Astrocyte (in vitro differentiated cells and primary cell): ENCODE results near the gene PXK. TPM values are rescaled to one million over a fixed set of nuclear protein-coding genes. Genes with fewer than 3 reads are reported as not detected.

Experiments used
- DNase-seq: peaks from one replicate; pipeline ENCODE4 v3.0.0-alpha.2; 2010; ENCODE audit warnings: low read depth
- FAIRE-seq: peaks from 2 replicates; lab custom pipeline; 2011; peaks lifted over from hg19 to GRCh38; lab: Jason Lieb, UNC
- H2AFZ ChIP-seq: 2 replicates; pipeline ENCODE4 v1.6.0; 2012; ENCODE audit warnings: low read depth, low read length, inconsistent platforms
- H3K27ac ChIP-seq: 2 replicates; pipeline ENCODE4 v1.5.1; 2011; ENCODE audit warnings: low read depth, low read length, inconsistent platforms
- H3K27me3 ChIP-seq: 2 replicates; pipeline ENCODE4 v1.6.0; 2011; ENCODE audit warnings: low read length, inconsistent platforms; ENCODE audit not compliant: insufficient read depth
- H3K36me3 ChIP-seq: 2 replicates; pipeline ENCODE4 v1.5.1; 2011; ENCODE audit warnings: low read length, inconsistent platforms; ENCODE audit not compliant: insufficient read depth
- H3K4me1 ChIP-seq: 2 replicates; pipeline ENCODE4 v1.5.1; 2011; ENCODE audit warnings: low read length, inconsistent platforms; ENCODE audit not compliant: insufficient read depth
- H3K4me2 ChIP-seq: 2 replicates; pipeline ENCODE4 v1.6.0; 2012; ENCODE audit warnings: low read length, inconsistent platforms
- H3K4me3 ChIP-seq: 2 replicates; pipeline ENCODE4 v1.5.1; 2011; ENCODE audit warnings: low read depth, mild to moderate bottlenecking, low read length, inconsistent platforms; ENCODE audit not compliant: insufficient read depth
- H3K79me2 ChIP-seq: 2 replicates; pipeline ENCODE4 v1.6.0; 2012; ENCODE audit warnings: mild to moderate bottlenecking, low read length, inconsistent platforms; ENCODE audit not compliant: insufficient read depth
- H3K9ac ChIP-seq: 2 replicates; pipeline ENCODE4 v1.6.0; 2012; ENCODE audit warnings: mild to moderate bottlenecking, low read length, inconsistent platforms
- H3K9me3 ChIP-seq: 2 replicates; pipeline ENCODE4 v1.5.1; 2012; ENCODE audit warnings: low read depth, mild to moderate bottlenecking, low read length, inconsistent platforms; ENCODE audit not compliant: insufficient read depth
- H4K20me1 ChIP-seq: 2 replicates; pipeline ENCODE4 v1.6.0; 2012; ENCODE audit warnings: low read length, inconsistent platforms; ENCODE audit not compliant: insufficient read depth
- H3K27ac Mint-ChIP-seq: one replicate; pipeline ENCODE4 v1.8.0; 2021; ENCODE audit warnings: mild to moderate bottlenecking, mixed read lengths; ENCODE audit not compliant: unreplicated experiment
- H3K27me3 Mint-ChIP-seq: one replicate; pipeline ENCODE4 v1.8.0; 2021; ENCODE audit warnings: low read depth, mixed read lengths; ENCODE audit not compliant: unreplicated experiment
- H3K36me3 Mint-ChIP-seq: one replicate; pipeline ENCODE4 v1.8.0; 2021; ENCODE audit warnings: low read depth, mixed read lengths; ENCODE audit not compliant: unreplicated experiment
- H3K4me1 Mint-ChIP-seq: one replicate; pipeline ENCODE4 v1.8.0; 2021; ENCODE audit warnings: low read depth, mixed read lengths; ENCODE audit not compliant: unreplicated experiment
- H3K4me3 Mint-ChIP-seq: one replicate; pipeline ENCODE4 v1.8.0; 2021; ENCODE audit warnings: mild to moderate bottlenecking, moderate library complexity, mixed read lengths; ENCODE audit not compliant: unreplicated experiment
- H3K9me3 Mint-ChIP-seq: one replicate; pipeline ENCODE4 v1.8.0; 2021; ENCODE audit warnings: mild to moderate bottlenecking, mixed read lengths; ENCODE audit not compliant: unreplicated experiment
- CTCF ChIP-seq: IDR thresholded peaks from 2 replicates; pipeline ENCODE4 v1.5.1; 2011; ENCODE audit warnings: low read depth, mild to moderate bottlenecking, inconsistent platforms, low read length, moderate library complexity; ENCODE audit not compliant: insufficient read depth
- EZH2 ChIP-seq: IDR thresholded peaks from 2 replicates; pipeline ENCODE4 v1.6.1; 2012; ENCODE audit warnings: mild to moderate bottlenecking, low read length, inconsistent platforms; ENCODE audit not compliant: insufficient read depth
- total RNA-seq: library from RNA; stranded (reverse); gene quantifications from 2 replicates; pipeline ENCODE4 v1.2.1, GENCODE V29; 2021

Gene PXK
- total RNA-seq, 1 donor from 2014 or later: 10.5 TPM

GRCh38 chr3:58418227-58418626 is 85.5 kb downstream of the PXK start:
- TF ChIP-seq CTCF (no peak), EZH2 (no peak)
- peaks cover 2% of the 10 kb centered on the region for H3K4me1 Mint-ChIP-seq
- Histone ChIP-seq H2AFZ (no peak overlapping the region), H3K9me3 (no peaks in the 10 kb centered on the region), H3K9ac (no peak overlapping the region), H3K27ac (no peak overlapping the region), H3K36me3 (peaks cover 6% of the 10 kb centered on the region), H4K20me1 (no peaks in the 10 kb centered on the region), H3K79me2 (no peaks in the 10 kb centered on the region), H3K4me3 (no peak overlapping the region), H3K4me1 (no peaks in the 10 kb centered on the region), H3K27me3 (no peaks in the 10 kb centered on the region), H3K4me2 (no peak overlapping the region)
- FAIRE-seq: no peak
- no peak overlapping the region for H3K27ac Mint-ChIP-seq
- no peak overlapping the region for H3K4me3 Mint-ChIP-seq
- H3K27me3 Mint-ChIP-seq: no peaks in the 10 kb centered on the region
- DNase-seq: no peak
- peaks cover 3% of the 10 kb centered on the region for H3K36me3 Mint-ChIP-seq
- H3K9me3 Mint-ChIP-seq: no peaks in the 10 kb centered on the region

GRCh38 chr3:58419780-58420507 is 87.3 kb downstream of the PXK start:
- Histone ChIP-seq H3K27ac (no peak overlapping the region), H3K4me2 (no peak overlapping the region), H3K79me2 (no peaks in the 10 kb centered on the region), H3K4me1 (no peaks in the 10 kb centered on the region), H3K9ac (no peak overlapping the region), H3K27me3 (no peaks in the 10 kb centered on the region), H3K9me3 (no peaks in the 10 kb centered on the region), H3K4me3 (no peak overlapping the region), H2AFZ (no peak overlapping the region), H3K36me3 (peaks cover 11% of the 10 kb centered on the region), H4K20me1 (no peaks in the 10 kb centered on the region)
- no peaks in the 10 kb centered on the region for H3K9me3 Mint-ChIP-seq
- no peak for TF ChIP-seq CTCF
- TF ChIP-seq EZH2: no peak
- peaks cover 2% of the 10 kb centered on the region for H3K4me1 Mint-ChIP-seq
- DNase-seq (no peak), FAIRE-seq (no peak)
- H3K4me3 Mint-ChIP-seq: no peak overlapping the region
- H3K27ac Mint-ChIP-seq: no peak overlapping the region
- no peaks in the 10 kb centered on the region for H3K27me3 Mint-ChIP-seq
- H3K36me3 Mint-ChIP-seq: peaks cover 3% of the 10 kb centered on the region

- Mint-ChIP-seq H3K27ac (no peak overlapping the region), H3K27me3 (no peaks in the 10 kb centered on the region), H3K36me3 (peaks cover 3% of the 10 kb centered on the region)
These were observed 88.3 kb downstream of the PXK start for GRCh38 chr3:58421004-58421403.

More at GRCh38 chr3:58421004-58421403, 88.3 kb downstream of the PXK start:
- no peak overlapping the region for H3K4me3 ChIP-seq
- Mint-ChIP-seq H3K4me1 (peaks cover 2% of the 10 kb centered on the region), H3K9me3 (no peaks in the 10 kb centered on the region), H3K4me3 (no peak overlapping the region)
- H3K9me3 ChIP-seq: no peaks in the 10 kb centered on the region
- H3K4me2 ChIP-seq: no peak overlapping the region
- H3K79me2 ChIP-seq: no peaks in the 10 kb centered on the region
- H3K36me3 ChIP-seq: peaks cover 15% of the 10 kb centered on the region
- DNase-seq (no peak), FAIRE-seq (no peak)
- H4K20me1 ChIP-seq: no peaks in the 10 kb centered on the region
- H3K9ac ChIP-seq: no peak overlapping the region
- H3K4me1 ChIP-seq: no peaks in the 10 kb centered on the region
- H3K27ac ChIP-seq: no peak overlapping the region
- no peak overlapping the region for H2AFZ ChIP-seq
- no peaks in the 10 kb centered on the region for H3K27me3 ChIP-seq
- TF ChIP-seq EZH2: no peak
- no peak for TF ChIP-seq CTCF
